GM18511 (cell line): ENCODE results near the gene DPP4.
"Not testable (repeated sequence)": the region's sequence is repeated elsewhere in the genome, so short reads cannot be mapped to it uniquely, and the experiment has no call there.

Source experiments
- ATAC-seq: cut with Tn5 transposase; IDR thresholded peaks from one replicate; pipeline ENCODE4 v1.9.1; 2021; ENCODE audit warnings: mild to moderate bottlenecking, moderate library complexity; ENCODE audit not compliant: unreplicated experiment

The DPP4 gene

GRCh38 chr2:162060532-162060931 lies 13.5 kb downstream of the DPP4 start:
- no peak for ATAC-seq

GRCh38 chr2:162058973-162059668 lies 14.9 kb downstream of the DPP4 start:
- peak; percentile 89 for ATAC-seq

- ATAC-seq, result no peak
Observed at GRCh38 chr2:162057426-162057825, 16.6 kb downstream of the DPP4 start.

DNA sequence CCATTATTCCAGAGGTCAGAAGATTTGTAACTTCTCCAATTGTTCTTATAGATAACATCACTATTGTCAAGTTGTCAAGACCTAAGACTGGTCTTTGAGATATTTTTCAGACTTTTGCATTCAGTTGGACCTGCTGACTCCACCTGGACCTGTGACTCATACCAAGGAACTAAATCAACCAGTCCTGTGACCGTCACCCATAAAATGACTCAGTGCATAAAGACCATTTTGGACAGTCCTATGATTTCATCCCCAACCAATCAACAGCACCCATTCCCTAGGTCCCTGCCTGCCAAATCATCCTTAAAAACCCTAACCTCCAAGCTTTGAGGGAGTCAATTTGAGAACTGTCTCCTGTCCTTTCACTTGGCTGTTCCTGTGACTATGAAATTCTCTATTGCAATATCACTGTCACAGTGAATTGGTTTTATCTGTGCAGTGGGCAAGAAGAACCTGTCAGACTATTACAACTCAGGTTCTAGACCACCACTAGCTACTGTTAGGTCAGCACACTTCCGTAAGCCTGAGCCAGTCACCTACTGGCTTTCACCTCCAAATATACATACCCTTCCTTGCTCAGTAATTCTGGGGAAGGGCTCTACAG lies 17.1 kb downstream of the DPP4 start:
- no peak for ATAC-seq

DNA sequence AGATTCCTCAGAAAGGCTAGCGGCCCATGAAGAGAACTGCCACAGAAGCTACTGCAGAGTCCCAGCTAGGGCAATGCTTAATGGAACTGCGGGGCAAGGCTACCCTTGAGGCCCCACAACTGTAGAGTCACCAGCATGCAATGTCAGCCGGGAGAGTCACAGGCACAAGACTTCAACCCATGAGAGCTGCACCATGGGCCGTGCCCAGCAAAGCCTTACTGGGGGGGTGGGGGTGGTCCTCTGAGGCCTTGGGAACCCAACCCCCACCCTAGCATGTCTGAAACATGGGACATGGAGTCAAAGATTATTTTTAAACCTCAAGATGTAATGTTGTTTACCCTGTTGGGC lies 20.2 kb downstream of the DPP4 start:
- no peak for ATAC-seq

DNA sequence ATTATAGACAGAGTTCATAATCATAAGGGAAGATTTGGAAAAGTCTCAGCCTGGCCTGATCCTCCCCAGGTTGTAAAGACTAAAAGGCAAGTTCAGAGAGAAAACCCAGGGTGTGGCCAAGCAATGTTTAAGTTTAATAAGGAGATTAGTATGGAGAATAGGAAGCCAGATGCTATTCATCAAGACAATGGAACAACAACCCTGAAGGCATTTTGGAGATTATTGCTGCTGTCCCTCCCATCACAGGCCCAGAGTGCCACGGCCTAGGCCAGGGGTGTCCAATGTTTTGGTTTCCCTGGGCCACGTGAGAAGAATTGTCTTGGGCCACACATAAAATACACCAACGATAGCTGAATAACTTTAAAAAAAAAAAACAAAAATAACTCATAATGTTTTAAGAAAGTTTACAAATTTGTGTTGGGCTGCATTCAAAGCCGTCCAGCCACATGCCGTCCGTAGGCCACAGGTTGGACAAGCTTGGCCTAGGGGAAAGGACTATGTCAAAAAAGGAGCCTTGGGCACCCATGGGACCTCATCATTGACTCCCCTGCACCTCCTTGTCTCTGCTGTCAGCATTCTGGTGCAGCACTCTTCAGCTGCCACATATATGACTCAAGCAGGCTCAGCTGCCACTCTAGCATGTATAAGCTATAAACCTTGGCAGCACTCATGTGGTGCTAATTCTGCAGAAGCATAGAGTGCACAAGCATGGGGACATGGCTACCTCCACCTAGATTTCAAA lies 20.8 kb downstream of the DPP4 start:
- no peak for ATAC-seq

GRCh38 chr2:162050513-162050961 lies 23.5 kb downstream of the DPP4 start:
- ATAC-seq, result no peak

DNA sequence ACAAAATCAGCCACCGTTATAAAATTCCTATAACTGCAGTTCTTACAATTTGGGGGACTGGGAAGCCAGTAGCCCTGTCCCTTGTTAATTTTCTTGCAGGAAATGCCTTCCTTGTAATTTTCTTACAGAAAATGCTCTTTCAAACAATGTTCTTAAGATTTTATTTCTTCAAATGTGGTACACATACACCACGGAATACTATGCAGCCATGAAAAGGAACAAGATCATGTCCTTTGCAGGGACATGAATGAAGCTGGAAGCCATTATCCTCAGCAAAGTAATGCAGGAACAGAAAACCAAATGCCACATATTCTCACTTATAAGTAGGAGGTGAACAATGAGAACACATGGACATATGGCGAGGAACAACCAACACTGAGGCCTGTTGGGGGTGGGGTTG lies 24.9 kb downstream of the DPP4 start:
- not testable (repeated sequence) for ATAC-seq

DNA sequence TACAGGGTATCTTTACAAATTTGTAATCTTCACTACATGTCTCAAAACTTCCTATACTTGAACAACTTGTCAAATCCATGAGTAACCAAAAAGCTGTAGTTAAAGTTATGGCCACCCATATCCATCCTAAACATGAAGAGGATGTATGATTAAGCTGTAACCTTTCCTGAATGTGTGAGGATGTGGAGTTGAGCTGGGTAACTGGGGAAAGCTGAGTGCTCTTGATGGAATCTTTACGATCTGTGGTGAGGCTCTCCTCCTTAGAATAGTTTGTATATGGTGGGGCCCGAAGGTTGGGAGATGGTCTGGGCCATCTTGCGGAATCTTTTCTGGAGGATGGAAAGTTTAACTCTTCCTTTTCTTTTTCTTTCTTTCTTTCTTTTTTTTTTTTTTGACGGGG lies 29.4 kb downstream of the DPP4 start:
- no peak for ATAC-seq

GRCh38 chr2:162043132-162043531 lies 30.9 kb downstream of the DPP4 start:
- ATAC-seq, result no peak

DNA sequence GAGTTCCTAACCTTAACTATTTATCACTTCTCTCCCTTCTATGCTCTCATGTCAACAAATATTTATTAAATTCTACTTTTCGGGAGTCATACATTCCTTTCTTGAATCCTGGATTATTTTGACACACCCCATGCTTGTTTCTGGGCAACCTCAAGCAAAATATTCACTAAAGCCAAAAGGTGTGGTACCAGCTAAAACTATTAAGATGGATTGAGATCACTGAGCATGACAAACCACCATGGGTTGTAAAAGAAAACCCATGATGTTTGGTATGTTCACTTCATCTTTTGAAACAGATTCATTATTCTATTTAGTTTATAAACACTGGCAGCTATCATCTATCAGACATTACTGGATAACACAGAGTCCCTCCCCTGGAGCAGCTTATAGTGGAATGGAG lies 32.5 kb downstream of the DPP4 start:
- no peak for ATAC-seq

- no peak for ATAC-seq
Observed at GRCh38 chr2:162038725-162039124, 35.3 kb downstream of the DPP4 start.

GRCh38 chr2:162037886-162038285 lies 36.1 kb downstream of the DPP4 start:
- no peak for ATAC-seq

- ATAC-seq, result no peak
Observed at GRCh38 chr2:162037028-162037795, 36.8 kb downstream of the DPP4 start.

- ATAC-seq, result no peak
Observed at GRCh38 chr2:162035981-162036380, 38.0 kb downstream of the DPP4 start.

- ATAC-seq, result no peak
Observed at GRCh38 chr2:162030363-162031190, 43.4 kb downstream of the DPP4 start.

DNA sequence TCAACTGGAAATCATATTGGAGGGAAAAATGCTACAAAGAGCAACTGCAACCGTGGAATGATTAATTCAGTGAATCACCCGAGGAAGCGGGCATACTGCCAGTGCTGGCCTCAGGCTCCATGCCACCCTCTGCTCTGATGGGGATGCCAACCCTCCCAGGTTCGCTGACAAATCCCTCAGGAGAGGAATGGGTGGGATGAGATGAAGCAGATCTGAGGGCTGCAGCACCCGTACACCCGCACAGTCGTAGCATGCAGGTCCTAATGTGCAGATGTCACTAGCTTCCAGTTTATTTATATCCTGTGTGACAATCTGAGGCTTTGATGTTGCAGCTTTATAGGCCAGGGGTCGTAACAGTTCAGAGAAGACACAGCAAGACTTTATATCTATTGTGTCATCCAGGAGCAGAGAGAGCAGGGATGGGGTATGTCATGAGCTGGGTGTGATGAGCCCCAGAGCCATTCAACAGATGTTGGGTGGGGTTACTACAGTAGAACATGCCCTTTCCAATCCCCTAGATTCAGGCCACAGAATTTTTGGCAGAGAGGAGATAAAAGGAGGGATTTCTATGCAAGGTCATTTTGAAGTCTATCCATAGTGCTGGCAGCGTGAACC lies 44.6 kb downstream of the DPP4 start:
- ATAC-seq, result no peak

DNA sequence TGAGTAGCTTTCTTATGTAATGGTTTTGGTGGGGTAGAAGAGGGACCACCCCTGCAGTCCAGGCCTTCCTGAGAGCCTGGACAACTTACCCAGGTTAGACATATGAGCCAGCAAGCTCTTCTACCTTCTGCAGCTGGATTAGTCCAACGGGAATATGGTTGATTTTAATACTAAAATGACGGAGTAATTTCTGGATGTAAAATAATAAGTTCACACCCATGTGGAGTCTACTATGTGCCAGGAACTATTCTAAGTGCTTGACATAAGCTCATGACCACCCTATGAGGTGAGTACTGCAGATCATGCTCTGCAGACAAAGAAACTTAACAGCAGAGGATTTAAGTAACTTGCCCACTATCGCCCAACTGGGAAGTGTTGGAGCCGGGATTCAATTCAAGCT lies 45.5 kb downstream of the DPP4 start:
- no peak for ATAC-seq

- ATAC-seq, result no peak
Observed at GRCh38 chr2:162025121-162025911, 48.7 kb downstream of the DPP4 start.
